Epithelial cell of proximal tubule (primary cell): Measurements from ENCODE around the gene ALDOC. TPM values are rescaled to one million over a fixed set of nuclear protein-coding genes. Genes with fewer than 3 reads are reported as not detected.

Source experiments
- DNase-seq: peaks from one replicate; pipeline ENCODE4 v3.0.0-alpha.2; 2011; ENCODE audit warnings: low read depth
- H3K4me3 ChIP-seq: 2 replicates; pipeline ENCODE4 v1.5.1; 2011; ENCODE audit warnings: low read depth, mild to moderate bottlenecking, low read length
- total RNA-seq: library from RNA; depleted of rRNA; stranded (reverse); fragments of >200 nt; gene quantifications from 2 replicates; pipeline ENCODE4 v1.2.3, GENCODE V29; 2015
- TF ChIP-seq, protein P1 (sequence below): conservative IDR thresholded peaks from 2 replicates; pipeline ENCODE4 v1.5.1; 2012; ENCODE audit warnings: low read depth, mild to moderate bottlenecking, low read length

ALDOC gene
- total RNA-seq, 1 donor from 2014 or later = 100.0 TPM

DNA sequence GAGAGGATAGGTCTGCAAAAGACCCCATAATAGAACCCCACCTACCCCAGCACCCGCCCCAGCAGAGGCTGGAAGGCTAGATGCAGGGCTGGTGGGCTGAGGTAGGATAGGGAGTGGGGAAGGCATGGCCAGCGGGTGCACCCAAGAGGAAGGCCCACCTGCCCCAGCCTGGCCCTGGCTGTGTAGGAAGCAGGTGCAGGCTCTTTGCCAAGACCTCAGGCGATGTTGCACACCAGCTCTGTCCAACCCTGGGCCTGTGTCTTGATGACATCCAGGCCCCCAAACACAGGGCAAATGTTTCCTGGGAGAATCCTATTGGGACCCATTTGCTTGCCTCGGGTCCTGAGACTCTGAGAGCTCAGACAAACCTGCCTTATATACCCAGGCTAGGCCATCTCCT is 36.5 kb downstream of the ALDOC start:
- TF ChIP-seq, protein P1, sequence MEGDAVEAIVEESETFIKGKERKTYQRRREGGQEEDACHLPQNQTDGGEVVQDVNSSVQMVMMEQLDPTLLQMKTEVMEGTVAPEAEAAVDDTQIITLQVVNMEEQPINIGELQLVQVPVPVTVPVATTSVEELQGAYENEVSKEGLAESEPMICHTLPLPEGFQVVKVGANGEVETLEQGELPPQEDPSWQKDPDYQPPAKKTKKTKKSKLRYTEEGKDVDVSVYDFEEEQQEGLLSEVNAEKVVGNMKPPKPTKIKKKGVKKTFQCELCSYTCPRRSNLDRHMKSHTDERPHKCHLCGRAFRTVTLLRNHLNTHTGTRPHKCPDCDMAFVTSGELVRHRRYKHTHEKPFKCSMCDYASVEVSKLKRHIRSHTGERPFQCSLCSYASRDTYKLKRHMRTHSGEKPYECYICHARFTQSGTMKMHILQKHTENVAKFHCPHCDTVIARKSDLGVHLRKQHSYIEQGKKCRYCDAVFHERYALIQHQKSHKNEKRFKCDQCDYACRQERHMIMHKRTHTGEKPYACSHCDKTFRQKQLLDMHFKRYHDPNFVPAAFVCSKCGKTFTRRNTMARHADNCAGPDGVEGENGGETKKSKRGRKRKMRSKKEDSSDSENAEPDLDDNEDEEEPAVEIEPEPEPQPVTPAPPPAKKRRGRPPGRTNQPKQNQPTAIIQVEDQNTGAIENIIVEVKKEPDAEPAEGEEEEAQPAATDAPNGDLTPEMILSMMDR = no peak

DNA sequence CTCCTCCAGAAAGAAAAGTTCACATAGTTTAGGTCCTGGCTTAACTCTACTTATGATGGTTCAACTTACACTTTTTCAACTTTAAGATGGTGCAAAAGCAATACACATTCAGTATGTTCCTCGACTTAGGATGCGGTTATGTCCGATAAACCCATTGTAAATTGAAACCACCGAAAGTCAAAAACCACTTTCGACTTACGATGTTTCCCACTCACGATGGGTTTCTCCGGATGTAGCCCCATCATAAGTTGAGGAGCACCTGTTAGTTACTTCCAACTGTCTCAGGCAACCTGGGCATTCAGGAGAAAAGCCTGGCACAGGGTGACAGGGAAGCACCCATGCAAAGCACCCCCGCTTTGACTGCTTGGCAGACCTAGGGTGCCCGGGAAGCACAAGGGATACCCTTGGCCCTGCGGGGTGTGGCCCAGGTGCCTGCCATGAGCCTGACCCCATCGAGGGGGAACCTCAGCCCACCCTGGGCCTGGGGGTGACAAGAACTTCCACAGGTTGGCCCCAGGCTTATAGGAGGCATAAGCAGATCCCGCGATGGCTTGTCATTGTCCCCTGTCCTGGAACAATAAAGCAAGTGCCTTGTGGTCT is 38.3 kb downstream of the ALDOC start:
- TF ChIP-seq, protein P1 = no peak
- no peak for DNase-seq
- no peak overlapping the region for H3K4me3 ChIP-seq

More for the DNA sequence above, 36.5 kb downstream of the ALDOC start:
- no peak overlapping the region for H3K4me3 ChIP-seq
- DNase-seq = no peak

DNA sequence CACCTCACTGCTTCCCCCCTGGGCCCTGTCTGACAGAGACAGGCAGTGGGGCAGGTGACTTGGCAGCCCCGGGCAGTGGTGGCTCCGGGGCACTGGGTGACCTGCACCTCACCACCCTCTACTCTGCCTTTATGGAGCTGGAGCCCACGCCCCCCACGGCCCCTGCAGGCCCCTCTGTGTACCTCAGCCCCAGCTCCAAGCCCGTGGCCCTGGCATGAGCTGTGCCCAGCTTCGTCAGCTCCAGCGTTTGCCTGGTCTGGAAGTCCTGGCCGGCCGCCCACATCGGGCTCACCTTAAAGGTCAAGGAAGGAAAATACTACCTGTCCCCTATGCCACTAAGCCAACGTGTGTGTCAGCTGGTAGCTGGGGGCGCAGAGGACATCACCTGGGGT is 39.5 kb downstream of the ALDOC start:
- TF ChIP-seq, protein P1 = no peak
- no peak for DNase-seq
- H3K4me3 ChIP-seq = no peak overlapping the region

DNA sequence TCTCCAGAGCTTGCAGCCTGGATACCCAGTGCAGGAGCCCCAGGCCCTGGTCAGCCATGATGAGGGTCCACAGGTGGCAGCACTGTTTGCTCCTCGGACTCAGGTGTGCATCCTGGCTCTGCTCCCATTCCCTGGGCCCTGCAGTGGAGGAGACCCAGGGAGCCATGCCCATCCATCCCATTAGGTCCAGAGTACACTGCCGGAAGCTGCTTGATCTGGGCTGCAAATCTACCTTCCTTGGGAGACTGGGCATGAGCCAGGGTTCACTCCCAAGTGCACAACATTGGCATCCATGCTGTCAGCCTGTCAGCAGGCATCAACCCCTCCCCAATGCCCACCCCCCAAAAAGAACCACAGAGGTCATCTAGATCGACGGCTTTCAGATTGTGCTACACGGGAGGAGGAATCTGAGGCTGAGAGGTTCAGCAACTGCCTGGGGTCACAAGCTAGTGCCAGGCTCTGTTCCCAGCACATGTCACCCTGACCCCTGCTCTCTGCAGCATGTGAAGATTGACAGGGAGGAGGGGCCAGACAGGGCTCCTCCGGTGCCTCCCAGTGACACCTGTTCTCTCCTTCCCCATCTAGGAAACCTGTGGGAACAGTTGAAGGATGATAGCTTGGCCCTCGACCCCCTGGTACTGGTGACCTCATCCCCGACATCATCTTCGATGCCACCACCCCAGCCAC is 40.0 kb downstream of the ALDOC start:
- no peak for DNase-seq
- TF ChIP-seq, protein P1 = no peak
- no peak overlapping the region for H3K4me3 ChIP-seq

DNA sequence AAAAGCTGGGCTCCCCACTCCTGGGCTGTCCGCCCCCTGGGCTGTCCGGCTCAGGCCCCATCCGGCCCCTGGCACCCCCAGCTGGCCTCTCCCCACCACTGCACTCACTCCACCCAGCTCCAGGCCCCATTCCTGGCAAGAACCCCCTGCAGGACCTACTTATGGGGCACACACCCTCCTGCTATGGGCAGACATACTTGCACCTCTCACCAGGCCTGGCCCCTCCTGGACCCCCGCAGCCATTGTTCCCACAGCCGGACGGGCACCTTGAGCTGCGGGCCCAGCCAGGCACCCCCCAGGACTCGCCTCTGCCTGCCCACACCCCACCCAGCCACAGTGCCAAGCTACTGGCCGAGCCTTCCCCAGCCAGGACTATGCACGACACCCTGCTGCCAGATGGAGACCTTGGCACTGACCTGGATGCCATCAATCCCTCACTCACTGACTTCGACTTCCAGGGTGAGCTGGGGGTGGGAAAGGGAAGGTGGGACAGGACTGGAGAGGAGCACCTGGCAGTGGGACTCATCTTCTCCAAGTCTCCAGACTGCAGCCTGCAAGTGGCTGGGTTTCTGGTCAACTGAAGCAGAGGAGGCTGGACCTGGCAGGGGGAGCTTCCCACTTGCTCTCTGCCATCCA is 41.8 kb downstream of the ALDOC start:
- TF ChIP-seq, protein P1 = no peak
- H3K4me3 ChIP-seq = no peak overlapping the region
- DNase-seq = no peak

DNA sequence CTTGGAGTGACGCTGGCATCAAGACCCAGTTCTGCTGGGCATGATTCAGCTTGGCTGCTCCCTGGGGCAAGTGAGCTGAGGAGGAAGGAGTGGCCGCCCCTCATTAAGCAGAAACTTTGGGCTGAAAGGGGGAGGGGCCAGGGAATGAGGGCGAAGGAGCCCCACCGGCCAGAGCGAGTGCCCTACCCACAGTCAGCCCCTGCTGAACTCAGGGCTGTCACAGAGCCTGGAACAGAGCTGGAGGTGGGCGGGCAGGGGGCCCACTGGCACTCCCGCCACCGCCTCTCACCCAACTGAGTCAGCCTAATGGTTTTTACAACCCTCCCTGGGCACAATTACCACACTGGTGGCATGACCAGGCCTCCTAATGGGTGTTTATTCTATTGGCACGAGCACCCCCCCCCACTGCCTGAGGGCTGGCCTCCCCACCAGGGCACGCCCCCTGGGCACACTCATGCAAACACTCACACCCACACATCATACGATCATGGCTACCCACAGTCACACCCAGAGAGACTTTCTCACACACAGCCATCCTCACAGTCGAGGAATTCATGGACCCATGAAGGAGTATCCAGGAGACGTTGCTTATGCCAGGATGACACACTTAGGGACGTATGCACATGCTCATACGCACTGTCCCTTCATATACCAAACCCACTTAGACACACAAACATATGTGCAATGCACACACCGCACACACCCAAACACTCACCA is 43.4 kb downstream of the ALDOC start:
- no peak for DNase-seq
- H3K4me3 ChIP-seq = no peak overlapping the region
- TF ChIP-seq, protein P1 = no peak
